Stimulated activated CD8-positive, alpha-beta memory T cell treated with anti-CD3 and anti-CD28 coated beads, Interleukin-4, amount 100 ng/mL, for 4 hours (primary cell): ENCODE results near the gene PITPNM3.

Source experiments
- DNase-seq, 2 donors: peaks; one replicate each; pipeline ENCODE4 v3.0.0-alpha.2; 2020; ENCODE audit warnings: low read depth in 2 of 2, low spot score in 1 of 2

PITPNM3 gene

DNA sequence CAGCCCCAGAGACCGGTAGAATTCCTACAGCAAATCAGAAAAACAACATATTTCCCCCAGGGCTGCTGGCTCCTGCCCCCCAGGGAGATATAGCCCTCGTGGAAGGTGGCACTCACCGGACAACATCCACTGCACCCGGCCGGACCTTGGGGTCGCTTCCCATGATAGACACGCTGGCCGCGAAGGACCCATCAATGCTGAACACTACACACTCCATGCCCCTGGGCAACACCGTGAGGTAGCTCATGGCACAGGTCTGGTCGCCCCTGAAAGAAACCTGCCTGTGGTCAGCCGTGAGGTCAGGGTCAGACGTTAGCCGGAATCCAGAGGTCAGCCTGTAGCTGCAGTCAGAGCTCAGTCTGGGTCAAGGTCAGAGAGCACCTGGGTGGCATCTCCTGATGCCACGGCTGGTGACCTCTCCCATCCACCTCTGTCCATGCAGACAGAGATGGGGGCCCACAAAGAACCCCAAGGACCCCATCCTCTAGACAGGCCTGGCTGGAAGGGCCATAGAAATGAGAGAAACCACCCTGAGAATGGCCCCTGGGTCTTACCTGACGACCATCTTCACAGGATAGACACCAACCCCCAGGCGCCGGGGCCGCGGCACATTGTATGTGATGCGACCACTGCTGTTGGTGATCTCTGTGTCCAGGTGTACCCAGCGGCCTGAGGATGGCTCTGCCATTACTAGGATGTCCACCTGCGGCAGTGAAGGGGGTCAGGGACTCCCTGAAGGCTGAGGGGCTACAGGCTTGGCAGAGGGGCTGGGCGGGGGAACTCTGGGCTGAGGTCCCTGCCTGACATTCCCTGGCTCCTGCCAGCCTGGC is 92.5 kb downstream of the PITPNM3 start:
- no peak for DNase-seq

DNA sequence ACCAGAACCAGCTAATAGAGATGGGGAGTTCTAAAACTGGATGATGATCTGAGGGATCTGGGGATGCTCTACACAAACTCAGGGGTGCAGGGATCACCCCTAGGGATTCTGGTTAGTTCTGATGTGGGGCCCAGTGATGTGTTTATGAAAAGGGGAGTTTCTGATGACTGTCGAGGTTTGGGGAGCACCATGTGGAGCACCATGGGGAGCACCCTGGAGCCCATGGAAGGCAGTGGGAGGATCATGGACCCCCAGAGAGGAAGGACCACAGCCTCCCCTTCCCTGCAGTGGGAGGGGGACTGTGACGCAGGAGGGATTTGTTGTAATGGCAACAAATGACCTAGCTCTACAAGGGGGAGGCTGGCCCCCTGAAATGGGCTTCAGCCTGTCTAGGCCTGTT is 93.7 kb downstream of the PITPNM3 start:
- DNase-seq: no peak

DNA sequence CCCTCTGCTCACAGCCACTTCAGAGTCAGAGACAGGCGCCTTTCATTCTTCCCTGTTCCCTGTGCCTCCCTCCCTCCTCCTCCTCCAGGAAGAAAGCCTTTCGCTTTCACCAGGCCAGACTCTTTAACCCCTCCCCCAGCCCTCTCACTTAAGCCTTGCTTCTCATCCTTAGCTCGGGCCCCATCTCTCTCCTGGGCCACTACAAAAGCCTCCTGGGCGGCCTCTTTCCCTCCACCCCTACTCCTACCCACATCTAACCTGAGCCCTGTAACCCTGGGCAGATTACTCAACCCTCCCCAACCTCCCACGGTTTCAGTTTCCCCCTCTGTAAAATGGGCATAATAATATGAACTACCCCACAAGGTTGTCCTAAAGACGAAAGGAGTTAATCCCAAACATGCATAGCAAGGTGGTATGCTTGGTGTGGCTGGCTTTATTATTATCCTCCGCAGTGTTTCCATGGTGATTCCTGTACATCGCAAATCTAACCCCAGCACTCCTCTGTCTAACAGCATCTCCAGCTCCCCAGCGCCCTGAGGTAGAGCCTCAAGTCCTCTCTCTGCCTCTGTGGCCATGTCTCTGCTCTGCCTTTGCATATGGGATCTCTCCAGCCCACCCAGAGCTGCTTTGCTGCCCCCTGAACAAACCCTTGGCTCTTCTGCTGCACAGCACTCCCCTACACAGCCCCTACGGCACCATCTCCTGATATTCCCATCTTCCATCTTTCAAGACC is 94.4 kb downstream of the PITPNM3 start:
- no peak for DNase-seq

DNA sequence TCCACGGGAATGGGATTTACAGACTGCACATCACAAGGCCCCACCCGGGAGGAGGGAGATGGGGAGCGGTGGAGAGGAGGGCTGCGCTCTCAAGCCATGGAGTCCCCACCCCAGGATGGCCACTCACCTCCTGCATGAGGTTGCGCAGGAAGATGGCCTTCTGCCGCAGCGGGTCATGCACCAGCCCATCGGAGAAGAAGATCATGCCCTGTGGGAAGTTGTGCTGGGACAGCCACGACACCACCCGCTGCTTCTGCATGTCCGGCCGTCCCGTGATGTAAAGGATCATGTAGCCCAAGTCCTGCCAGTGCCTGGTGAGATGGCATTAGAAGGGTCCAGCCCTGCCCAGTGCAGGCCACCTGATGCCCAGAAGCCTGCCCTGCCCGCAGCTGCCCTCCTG is 95.1 kb downstream of the PITPNM3 start:
- DNase-seq: no peak

DNA sequence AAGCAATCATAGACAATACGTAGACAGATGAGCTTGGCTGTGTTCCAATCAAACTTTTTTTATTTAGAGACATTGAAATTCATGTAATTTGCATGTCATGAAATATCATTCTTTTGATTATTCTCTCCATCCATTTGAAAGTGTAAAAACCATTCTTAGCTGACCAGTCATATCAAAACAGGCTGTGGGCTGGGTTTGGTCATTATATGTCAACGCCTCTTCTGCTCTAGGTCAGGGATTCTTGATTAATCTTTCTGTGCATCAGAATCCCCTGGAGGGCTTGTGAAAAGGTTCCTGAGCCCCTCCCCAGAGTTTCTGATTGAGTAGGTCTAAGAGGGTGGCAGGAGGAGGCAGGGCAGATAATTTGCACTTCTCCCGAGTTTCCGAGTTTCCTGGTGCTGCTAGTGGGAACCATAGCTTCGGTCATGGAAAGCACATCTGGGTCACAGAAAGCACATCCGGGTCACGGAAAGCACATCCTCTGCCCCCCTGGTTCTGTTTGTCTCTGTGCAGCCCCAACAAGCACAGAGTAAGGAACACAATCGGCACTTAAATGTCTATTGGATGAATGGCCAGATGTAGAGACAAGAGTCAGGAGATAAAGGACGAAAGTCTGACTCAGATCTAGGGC is 95.7 kb downstream of the PITPNM3 start:
- DNase-seq: no peak

DNA sequence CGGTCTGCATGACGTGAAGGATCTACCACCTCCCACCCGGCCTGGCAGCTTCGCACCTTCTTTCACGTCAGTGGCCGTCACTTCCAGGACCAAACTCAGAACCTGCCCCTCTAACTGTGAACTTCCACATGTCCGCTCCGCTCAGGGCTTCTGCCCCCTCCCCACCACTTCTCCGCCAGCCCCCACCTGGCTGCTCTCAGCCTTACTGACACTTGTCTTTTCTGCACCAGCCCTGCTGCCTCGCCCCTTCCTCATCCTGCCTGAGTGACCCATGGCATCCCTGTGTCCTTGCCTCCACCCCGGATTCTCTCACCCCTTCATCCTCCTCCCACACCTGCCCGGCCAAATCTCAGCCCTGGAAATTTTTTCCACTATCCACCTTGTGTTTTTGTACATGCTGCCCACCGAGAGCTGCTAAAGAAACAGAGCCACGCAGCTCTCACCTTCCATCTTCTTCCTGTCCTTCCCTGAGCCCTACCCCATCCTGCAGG is 97.8 kb downstream of the PITPNM3 start:
- no peak for DNase-seq

DNA sequence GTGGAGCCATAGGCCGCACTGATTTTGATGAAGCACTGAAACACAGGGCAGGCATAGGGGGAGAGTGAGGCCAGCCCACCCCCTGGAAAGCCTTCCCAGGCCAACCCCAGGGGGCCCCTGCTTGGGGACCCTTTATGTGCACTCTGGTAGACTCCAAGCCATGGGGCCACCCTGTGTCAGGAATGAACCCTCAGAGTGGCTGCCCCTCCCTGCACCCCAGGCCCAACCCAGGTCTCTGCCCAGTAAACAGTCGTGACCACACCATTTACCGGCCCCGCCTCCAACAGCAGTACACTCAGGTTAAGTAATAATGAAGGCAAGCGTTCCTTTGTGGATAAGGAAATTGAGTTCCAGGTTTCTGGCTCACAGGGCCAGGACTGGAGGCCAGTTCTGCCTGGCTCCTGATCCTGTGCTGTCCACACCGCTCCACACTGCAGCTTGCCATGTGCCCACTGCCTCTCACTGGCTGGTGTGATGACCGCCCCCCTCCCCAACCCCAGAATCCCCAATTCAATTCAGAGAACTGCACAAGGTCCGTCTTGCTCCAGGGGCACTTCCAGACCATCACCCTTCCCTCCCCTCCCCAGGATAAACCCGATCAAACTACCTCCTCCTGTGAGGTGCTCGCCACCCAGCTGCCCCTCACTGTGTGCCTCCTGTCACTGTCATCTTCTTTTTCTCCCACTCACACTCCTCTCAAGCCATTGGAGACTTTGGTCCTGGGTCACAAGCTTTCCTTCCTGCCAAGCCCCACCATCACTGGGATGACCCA is 98.5 kb downstream of the PITPNM3 start:
- no peak for DNase-seq

DNA sequence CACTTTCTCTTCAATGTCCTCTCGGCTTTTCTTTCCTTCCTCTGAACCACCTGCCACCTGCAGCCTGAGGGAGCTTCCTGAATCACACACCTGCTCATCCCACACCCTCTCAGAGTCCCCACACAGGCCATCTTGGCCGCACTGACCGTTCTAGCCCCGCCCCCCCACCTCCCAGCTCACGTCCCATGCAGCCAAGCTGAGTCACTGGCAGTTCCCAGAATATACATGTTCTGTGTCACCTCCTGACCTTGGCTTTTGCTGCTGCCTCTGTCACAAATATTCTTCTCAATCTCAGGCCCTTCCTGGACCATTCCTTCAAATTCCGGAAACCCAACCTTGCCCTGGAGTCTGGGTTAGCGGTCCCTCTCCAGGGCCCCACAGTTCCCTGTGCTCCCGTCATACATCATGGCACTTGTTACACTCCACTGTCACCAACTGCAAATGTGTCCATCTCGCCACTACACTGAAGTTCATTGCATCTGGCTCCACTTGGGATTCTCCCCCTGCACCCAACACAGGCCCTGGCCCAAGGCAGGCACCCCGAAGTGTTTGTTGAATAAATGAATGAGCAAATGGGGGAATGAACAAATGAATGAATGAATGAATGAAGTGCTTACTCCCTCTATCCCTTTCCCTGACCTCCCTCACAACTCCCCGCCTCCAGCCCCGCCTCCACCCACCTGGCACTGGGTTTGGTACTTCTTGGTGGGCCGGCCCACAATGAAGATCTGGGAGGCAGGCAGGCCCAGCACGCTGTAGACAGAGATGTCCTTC is 99.3 kb downstream of the PITPNM3 start:
- DNase-seq: no peak

DNA sequence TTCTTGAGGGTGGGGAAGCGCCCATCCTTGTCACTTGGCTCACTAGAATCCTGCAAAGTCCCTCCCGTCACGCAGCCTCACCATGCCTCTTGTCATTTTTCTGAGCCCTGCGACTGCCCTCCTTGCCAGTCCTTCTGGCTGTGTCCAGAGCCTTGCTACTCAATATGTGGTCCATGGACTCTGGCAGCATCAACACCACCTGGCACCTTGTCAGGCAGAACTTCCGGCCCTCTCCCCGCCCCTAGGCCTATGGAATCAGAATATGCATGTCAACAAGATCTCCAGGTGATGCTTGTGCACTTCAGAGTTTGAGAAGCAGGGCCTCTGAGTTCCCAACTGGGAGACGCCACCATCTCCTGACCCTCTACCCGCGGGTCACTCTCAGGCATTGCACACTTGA is 100.0 kb downstream of the PITPNM3 start:
- no peak for DNase-seq

DNA sequence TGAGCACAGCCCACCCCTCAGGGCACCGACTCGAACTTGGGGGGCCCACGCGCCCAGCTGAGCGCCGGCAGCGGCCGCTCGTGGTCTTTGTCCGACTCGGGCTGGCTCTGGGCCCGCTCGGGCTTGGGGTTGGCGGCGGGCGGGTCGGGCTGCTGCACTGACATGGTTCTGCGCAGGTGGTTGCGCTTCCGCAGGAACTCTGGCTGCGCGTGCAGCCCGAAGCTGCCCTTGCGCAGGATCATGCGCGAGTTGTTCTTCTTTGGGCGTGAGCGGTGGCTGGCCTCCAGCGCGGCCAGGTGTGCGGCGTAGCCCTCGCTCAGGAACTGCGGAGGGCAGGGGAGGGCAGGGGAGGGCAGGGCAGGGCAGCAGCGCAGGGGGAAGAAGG is 101.0 kb downstream of the PITPNM3 start:
- no peak for DNase-seq

DNA sequence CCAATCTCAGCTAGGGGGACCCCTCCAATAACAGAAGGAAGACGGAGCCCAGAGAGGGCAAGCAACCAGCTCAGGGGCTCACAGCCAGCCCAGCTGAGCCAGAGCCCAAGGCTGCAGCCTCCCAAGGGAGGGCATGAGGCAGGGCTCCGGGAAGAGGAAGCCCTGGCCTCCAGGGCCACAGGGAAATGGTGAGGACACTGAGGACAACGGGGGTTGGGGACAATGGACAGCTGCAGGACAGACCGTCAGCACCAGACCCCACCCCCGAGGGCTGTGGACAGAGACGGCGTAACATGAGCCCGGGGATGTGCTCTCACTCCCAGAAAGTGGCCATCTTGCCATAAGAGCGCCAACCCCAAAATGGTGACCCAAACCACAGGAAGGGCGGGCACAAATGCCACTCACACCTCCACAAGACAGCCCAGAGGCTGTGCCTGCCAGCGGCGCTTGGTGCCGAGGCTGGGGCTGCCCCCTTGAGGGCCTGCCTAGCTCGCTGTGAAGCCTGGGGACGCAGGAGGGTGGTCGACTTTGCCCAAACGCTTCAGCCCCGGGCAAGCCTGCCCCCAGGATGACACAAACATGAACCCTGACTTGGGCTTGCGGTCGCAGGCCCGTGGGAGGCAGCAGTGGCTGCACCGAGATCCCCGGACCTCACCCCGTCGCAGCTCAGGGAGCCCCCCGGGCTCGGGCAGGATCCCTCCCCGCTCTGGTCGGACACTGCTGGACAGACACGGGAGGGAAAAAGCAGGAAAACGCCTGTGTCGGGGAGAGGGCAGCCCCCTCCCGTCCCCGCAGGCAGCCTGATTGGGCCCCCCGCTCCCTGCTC is 101.6 kb downstream of the PITPNM3 start:
- no peak for DNase-seq

DNA sequence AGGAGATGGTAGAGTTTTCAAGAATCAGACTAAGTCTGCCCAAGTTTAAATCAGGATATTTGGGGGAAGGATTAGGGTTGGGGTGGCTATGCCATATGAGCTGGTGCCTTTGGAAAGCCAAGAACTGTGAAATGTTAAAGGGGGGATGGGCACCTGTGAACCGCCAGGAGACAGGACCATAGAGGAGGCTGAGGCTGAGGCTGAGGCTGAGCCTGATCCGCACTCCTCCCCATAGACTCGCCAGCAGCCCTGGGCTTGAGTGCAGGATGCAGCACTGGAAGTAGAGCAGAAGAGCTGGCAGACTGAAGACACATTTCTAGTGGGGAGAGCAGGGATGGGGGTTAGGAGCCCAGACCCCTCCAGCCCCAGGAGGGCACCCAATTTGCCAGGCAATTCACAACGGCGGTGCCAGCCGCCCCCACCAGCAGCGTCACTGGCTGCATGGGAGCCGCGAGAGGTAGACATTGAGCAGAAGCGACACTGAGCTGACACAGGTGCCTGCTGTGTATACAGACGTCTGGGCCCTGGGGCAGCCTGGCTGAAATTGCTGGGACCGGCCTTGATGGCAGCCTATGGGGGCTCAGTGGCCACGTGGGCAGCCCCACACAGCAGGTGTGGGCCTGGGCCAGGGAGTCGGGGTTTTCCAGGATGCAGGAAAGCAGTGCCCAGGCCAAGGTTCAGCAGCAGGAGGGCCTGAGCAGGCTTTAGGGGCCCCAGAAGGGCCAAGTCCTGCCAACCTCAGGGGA is 102.9 kb downstream of the PITPNM3 start:
- DNase-seq: no peak

DNA sequence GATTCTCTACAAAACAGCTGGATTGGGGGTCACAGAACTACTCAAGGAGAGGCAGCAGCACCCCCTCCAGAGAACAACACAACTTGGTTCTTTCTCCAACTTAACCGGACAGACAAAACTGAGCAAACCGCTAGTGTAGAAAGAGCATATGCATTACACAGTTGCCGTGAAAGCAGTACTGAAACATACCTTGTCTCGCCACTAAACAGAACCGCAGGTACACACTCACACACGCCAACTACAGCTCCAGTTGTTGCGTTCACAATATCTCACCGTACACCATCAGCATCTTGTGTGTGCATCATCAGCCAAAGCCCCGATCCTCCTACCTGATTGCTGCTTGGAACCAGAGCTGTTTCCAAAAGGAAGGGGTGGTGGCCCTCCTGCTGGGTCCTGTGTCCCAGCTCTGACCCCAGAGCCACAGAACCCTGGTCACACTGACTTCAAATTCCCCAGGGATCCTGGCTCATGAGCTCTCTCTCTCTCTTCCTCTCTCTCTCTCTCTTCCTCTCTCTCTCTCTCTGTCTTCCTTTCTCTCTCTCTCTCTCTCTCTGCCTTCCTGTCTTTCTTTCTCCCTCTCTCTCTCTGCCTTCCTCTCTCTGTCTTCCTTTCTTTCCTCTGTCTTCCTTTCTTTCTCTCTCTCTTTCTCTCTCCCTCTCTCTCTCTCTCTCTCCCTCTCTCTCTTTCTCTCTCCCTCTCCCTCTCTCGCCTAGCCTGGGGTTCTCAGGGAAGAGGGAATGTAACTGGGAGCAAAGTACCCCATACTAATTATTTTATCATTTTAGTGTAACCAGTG is 103.7 kb downstream of the PITPNM3 start:
- DNase-seq: no peak

DNA sequence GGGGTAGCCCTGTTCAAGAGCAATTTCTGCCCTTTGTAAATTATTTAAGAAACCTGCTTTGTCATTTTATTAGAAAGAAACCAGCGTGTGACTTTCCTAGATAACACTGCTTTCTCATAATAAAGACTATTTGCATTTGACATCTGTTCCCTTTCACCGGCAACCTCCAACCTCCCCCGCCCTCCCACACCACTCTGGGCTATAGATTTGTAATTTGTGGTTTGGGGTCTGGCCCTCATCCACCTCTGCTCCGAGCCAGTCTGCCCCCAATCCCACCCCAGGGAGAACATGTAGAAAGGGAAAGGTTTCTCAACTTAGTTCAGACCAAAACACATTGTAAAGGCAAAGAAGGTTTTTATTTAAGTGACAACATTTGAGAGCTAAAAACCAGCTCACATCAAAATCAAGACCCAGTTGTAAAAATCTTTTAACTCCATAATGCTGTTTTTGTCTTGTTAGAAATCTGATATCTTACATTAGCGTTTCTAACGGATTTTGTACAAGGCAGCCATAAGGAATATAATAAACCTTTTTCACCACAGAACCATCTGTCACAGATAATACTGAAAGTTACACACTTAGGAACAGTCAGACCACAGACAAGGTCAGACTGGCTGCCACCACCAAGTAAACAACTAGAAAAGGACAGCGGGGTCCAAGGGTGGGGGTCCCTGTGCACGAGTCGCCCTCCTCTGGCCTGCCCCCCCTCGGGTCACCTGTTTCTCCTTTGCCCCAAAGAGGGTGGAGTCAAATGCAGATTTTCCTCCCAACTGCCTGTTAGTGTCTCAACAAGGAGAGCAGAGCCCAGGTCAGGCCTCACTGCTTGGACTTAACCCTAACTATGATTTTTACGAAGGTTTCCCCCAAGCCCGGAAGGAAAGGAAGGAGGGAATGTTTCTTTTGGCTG is 105.2 kb downstream of the PITPNM3 start:
- DNase-seq: no peak

DNA sequence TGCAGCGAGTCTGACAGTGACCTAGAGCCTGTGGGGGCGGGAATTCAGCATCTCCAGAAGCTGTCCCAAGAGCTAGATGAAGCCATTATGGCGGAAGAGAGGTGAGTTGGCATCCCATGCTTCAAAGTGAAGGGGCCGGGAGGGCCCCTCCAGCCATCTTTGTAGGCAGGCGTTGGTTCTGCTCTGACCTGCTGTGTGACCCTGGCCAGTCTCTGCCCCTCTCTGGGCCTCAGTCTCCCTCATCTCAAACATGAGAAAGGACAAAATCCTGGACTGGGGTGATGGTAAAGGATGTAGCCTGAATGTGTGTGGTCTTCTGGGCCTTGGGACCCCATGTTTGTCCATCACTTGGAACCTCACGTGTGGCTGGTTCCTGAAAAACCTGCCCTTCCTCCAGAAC is 107.0 kb downstream of the PITPNM3 start:
- no peak for DNase-seq

DNA sequence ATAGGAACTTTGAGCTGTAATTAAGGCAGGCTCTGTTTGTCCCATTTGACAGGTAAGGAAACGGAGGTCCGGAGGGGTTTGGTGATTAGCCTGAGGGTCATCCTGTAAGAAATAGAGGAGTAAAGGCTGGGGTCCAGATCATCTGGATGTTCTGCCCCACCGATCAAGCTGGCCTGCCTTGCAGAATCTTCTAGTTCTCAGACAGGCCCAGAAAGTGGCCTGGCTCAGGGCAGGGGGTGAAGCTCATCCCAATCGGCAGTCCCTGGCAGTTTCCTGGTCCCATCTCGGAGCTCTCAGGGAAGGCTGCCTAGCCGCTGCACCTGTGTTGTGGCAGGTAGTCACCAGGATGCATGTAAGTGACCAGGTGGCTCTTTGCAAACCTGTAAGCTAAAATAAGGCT is 107.9 kb downstream of the PITPNM3 start:
- DNase-seq: no peak

DNA sequence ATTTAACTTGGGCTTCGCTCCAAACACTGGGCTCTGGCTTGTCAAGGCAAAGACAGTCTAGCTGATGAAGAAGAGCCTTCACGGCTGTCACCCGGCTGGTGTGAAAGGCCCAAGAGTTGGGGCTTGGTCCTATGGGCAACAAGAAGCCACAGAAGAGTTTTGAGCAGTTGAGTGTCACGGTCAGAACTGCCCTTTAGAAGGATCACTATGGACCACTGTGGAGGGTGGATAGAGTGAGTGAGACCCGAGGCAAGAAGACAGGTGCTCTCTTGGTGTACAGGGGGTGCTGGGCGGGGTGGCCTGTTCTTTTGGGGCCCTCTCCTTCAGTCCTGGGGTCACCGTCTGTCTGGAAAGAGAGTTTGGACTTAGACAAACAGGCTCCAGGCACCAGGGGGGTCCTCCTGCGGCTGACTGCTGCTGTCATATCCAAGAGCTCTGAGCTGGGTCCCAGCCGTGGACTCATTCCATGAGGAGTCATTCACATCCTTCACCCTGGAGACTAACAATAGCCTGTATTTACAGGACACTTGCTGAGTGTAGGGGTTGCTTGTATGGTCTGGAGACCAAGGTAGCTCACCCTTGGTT is 109.7 kb downstream of the PITPNM3 start:
- no peak for DNase-seq
